Activated CD4-positive, alpha-beta T cell treated with anti-CD3 and anti-CD28 coated beads, Interleukin-2, amount 10 ng/mL, durations not matched to agents 24 days and 14 days (primary cell): ENCODE measurements around the gene PTRHD1. TPM values are rescaled to one million over a fixed set of nuclear protein-coding genes. Genes with fewer than 3 reads are reported as not detected.

Experiments
- DNase-seq: peaks from one replicate; pipeline ENCODE4 v3.0.0; 2022
- H3K27ac Mint-ChIP-seq: one replicate; pipeline ENCODE4 v1.8.0; 2022; ENCODE audit warnings: mild to moderate bottlenecking, mixed read lengths
- H3K27me3 Mint-ChIP-seq: one replicate; pipeline ENCODE4 v1.8.0; 2022; ENCODE audit warnings: mixed read lengths
- H3K36me3 Mint-ChIP-seq: one replicate; pipeline ENCODE4 v1.8.0; 2022; ENCODE audit warnings: low read depth, mild to moderate bottlenecking, mixed read lengths
- H3K4me1 Mint-ChIP-seq: one replicate; pipeline ENCODE4 v1.8.0; 2021; ENCODE audit warnings: mixed read lengths
- H3K4me3 Mint-ChIP-seq: one replicate; pipeline ENCODE4 v1.8.0; 2022; ENCODE audit warnings: mild to moderate bottlenecking, moderate library complexity, mixed read lengths
- H3K9me3 Mint-ChIP-seq: one replicate; pipeline ENCODE4 v1.8.0; 2021; ENCODE audit warnings: mixed read lengths
- intact Hi-C: fragments of 100-400 bp; cut with micrococcal nuclease; formaldehyde crosslinking; loops from one replicate; pipeline ENCODE4 v1.15.1; 2023
- total RNA-seq: library from RNA; stranded (reverse); gene quantifications from 2 replicates; pipeline ENCODE4 v1.2.3, GENCODE V29; 2022

PTRHD1 gene
- total RNA-seq, 1 donor from 2014 or later = 21.7 TPM

DNA sequence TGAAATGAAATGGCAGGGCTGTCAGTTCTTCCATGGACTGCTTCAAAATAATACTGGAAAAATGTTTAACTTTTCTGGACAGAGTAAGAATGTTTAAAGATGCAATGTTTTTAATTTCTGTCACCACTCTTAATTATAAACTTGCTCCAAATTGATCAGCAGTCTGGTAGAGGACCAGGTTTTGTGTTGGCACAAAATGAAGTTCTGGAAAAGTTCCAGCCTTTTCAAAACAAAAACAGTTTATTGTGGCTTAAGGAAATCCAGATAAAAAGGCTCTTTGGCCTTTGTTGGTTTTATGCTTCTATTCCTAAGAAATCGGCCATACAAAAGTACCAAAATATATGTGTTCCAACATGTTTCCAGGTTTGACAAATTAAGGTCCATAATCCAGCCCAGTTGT, 48.8 kb downstream of the PTRHD1 start:
- Mint-ChIP-seq H3K9me3 (no peaks in the 10 kb centered on the region), H3K4me1 (peaks cover 6% of the 10 kb centered on the region), H3K27ac (no peak overlapping the region), H3K4me3 (no peak overlapping the region), H3K27me3 (no peaks in the 10 kb centered on the region), H3K36me3 (peaks cover 16% of the 10 kb centered on the region)
- no peak for DNase-seq
- intact Hi-C loops = no loop called here

DNA sequence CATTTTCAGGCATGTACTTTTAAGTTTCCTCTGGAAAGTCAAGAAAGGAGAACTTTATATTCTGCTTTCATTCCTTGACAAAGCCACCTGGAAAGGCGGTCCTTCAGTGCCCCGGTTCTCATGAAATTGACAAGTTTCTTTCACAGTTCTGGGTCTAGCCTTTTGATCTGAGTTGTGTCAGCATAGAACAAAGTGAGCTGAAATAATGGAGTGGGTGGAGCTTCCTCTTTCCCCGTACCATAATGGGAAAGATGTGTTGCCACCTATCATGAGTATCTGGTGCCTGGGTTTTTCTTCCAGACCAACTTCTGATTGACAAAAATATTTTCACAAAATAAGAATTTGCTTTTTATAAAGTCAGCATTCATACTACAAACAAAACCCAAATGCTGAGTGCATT, 49.3 kb downstream of the PTRHD1 start:
- H3K9me3 Mint-ChIP-seq = no peaks in the 10 kb centered on the region
- no peak for DNase-seq
- no peak overlapping the region for H3K27ac Mint-ChIP-seq
- intact Hi-C loops = no loop called here
- peaks cover 16% of the 10 kb centered on the region for H3K36me3 Mint-ChIP-seq
- no peaks in the 10 kb centered on the region for H3K27me3 Mint-ChIP-seq
- no peak overlapping the region for H3K4me3 Mint-ChIP-seq
- H3K4me1 Mint-ChIP-seq = peaks cover 6% of the 10 kb centered on the region

DNA sequence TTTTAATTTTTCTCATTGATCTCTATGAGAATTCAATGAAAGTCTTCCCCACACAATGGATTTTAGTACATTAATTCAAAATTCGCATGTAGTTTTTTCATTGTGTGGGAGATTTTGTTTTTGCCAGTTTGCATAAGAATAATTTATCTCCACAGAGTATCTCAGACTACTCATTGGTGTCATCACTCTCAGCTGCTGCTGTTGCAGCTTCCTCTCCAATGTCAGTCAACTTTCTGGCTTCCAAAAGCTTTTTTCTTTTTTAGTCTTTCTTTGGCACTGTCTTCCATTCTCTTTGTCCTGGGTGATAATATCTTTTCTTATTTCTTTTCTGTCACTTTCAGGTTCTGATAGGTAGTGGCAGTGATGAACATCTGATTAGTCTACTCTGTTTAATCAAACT, 50.5 kb downstream of the PTRHD1 start:
- H3K27me3 Mint-ChIP-seq = no peaks in the 10 kb centered on the region
- H3K9me3 Mint-ChIP-seq = no peaks in the 10 kb centered on the region
- intact Hi-C loops = no loop called here
- H3K36me3 Mint-ChIP-seq = peaks cover 16% of the 10 kb centered on the region
- peaks cover 6% of the 10 kb centered on the region for H3K4me1 Mint-ChIP-seq
- no peak overlapping the region for H3K4me3 Mint-ChIP-seq
- H3K27ac Mint-ChIP-seq = no peak overlapping the region
- no peak for DNase-seq

DNA sequence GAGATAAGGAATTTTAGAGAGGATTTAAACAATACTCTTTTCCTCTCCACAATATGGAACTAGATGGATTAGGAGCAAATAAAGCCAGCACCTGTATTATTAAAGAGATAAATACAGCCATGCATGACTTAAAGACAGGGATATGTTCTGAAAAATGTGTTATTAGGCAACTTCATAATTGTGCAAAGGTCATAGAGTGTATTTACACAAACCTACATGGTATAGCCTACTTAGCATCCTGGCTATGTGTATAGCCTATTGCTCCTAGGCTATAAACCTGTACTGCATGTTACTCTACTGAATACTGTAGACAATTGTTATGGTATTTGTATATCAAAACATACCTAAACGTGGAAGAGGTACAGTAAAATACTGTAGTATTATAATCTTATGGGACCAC, 53.0 kb downstream of the PTRHD1 start:
- no peak for DNase-seq
- intact Hi-C loops = no loop called here
- Mint-ChIP-seq H3K4me3 (no peak overlapping the region), H3K27me3 (no peaks in the 10 kb centered on the region), H3K4me1 (peaks cover 6% of the 10 kb centered on the region), H3K27ac (no peak overlapping the region), H3K36me3 (peaks cover 12% of the 10 kb centered on the region), H3K9me3 (no peaks in the 10 kb centered on the region)

Other genes starting within 250 kb of the PTRHD1 start
- 44.0 and 45.9 TPM in 2 replicates for gene CENPO, start within 50 bp of the PTRHD1 start, total RNA-seq
- 103 and 108 TPM in 2 replicates for gene ADCY3, start 126.8 kb upstream of the PTRHD1 start, total RNA-seq
- gene DNAJC27, start 178.6 kb upstream of the PTRHD1 start, total RNA-seq = 6.9 and 7.0 TPM in 2 replicates
- 0.09 and 0.12 TPM in 2 replicates for gene EFR3B, start 248.7 kb upstream of the PTRHD1 start, total RNA-seq